ENCODE measurements around the gene COBL. TPM values are rescaled to one million over a fixed set of nuclear protein-coding genes. Genes with fewer than 3 reads are reported as not detected.

Gene COBL
- total and polyA plus RNA-seq, 2 of the 8 experiments (the other 6 are each of a cell fraction or from before 2014, with no cell fraction given): 13.8 to 40.4 TPM

DNA sequence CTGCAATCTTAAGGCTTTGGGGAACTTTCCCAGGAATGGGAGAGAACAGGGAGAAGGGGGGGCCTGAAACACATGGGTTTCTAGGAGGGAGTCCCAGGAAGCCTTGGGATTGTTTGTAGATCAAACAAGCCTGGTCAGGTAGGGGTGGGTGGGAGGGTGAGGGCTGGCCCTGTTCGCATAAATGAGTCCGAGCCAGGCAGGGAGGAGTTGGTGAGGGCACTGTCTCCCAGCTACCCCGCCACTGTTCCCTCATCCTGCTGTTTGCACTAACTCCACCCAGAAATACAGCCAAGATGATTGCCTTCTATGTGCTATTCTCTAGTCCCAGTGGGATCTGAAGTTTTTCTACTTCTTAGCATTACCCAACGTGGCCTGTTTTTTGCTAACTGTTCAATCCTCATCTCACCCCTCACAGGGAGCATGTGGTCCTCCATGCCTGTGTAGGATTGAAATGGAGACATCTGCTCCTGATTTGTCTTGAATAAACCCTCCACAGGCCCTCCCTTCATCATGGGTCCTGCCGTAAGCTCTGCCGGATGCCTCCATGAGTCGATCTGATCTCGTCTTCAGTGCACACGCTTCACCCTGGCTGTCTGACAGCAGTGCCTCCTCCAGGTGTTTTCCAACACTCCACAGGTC, 257.0 kb downstream of the COBL start:
- Histone ChIP-seq H2BK20ac (ENCODE audit: low read length) (no peak overlapping the region), H3K4ac (replicated peaks; ENCODE audit: insufficient read length, low read depth, low read length) (no peak overlapping the region), H2AFZ (ENCODE audit: low read length) (no peak overlapping the region), H2BK12ac (ENCODE audit: low read depth, low read length) (no peak overlapping the region), H3K79me2 (ENCODE audit: control insufficient read depth in 1 of 2, insufficient read depth in 2 of 2, low read length in 2 of 2) (no peaks in the 10 kb centered on the region), H3K23me2 (ENCODE audit: low read depth, low read length) (no peaks in the 10 kb centered on the region), H3K27me3 (replicated peaks in 1 of 4; ENCODE audit: control insufficient read depth in 3 of 4, extremely low read depth in 1 of 4, insufficient read depth in 3 of 4, low read length in 3 of 4) (no peaks in the 10 kb centered on the region), H4K8ac (ENCODE audit: extremely low read depth, insufficient read depth, low read length) (no peak overlapping the region; the same call in 1 of the 2 replicates), H2BK5ac (ENCODE audit: low read depth, low read length) (no peak overlapping the region), H2AK5ac (ENCODE audit: low read depth, low read length) (no peak overlapping the region), H3K14ac (ENCODE audit: insufficient read length) (no peak overlapping the region), H3K4me1 (replicated peaks in 1 of 4; ENCODE audit: control insufficient read depth in 3 of 4, insufficient read depth in 4 of 4, low read length in 3 of 4) (peaks cover 0 to 2% (median under 1%) of the 10 kb centered on the region in 4 experiments; a peak in 1 of 7 replicates), H3K4me2 (ENCODE audit: insufficient read depth in 1 of 2, low read depth in 2 of 2, low read length in 2 of 2) (no peak overlapping the region), H2BK120ac (replicated peaks; ENCODE audit: low read depth, low read length) (no peak overlapping the region), H3K23ac (ENCODE audit: insufficient read length) (no peak overlapping the region), H4K5ac (ENCODE audit: insufficient read length, low read depth, low read length) (no peak overlapping the region), H4K20me1 (replicated peaks in 1 of 2; ENCODE audit: control insufficient read depth in 1 of 2, insufficient read depth in 2 of 2, low read length in 2 of 2) (no peaks in the 10 kb centered on the region), H3K9ac (replicated peaks in 1 of 4; ENCODE audit: extremely low read depth in 1 of 4, low read depth in 3 of 4, low read length in 3 of 4) (no peak overlapping the region), H3K9me3 (ENCODE audit: insufficient read depth in 2 of 2, low read depth in 1 of 2, low read length in 1 of 2) (no peaks in the 10 kb centered on the region), H3K36me3 (ENCODE audit: control insufficient read depth in 2 of 4, insufficient read depth in 4 of 4, low read length in 3 of 4) (no peaks in the 10 kb centered on the region), H2BK15ac (ENCODE audit: low read length) (no peak overlapping the region), H4K91ac (replicated peaks; ENCODE audit: insufficient read length, low read length) (no peak overlapping the region), H3K56ac (replicated peaks; ENCODE audit: insufficient read length, low read depth, low read length) (no peak overlapping the region), H3K27ac (ENCODE audit: low read depth, low read length) (no peak overlapping the region), H3K18ac (ENCODE audit: extremely low read depth, low read length) (no peak overlapping the region), H3K79me1 (ENCODE audit: low read depth, low read length) (no peaks in the 10 kb centered on the region; the same call in 1 of the 2 replicates), H3K4me3 (ENCODE audit: extremely low read depth in 1 of 4, insufficient read depth in 2 of 4, low read depth in 3 of 4, low read length in 4 of 4) (no peak overlapping the region)
- TF ChIP-seq GABPA (IDR thresholded peaks at IDR 0.05; ENCODE audit: borderline replicate concordance, insufficient read depth, low read length) (no peak), CEBPB (IDR thresholded peaks at IDR 0.05; ENCODE audit: low read depth, low read length) (no peak), CHD2 (IDR thresholded peaks at IDR 0.05; ENCODE audit: low read length) (no peak), GTF2F1 (IDR thresholded peaks at IDR 0.05; ENCODE audit: borderline replicate concordance, low read depth, low read length) (no peak), SAP30 (IDR thresholded peaks at IDR 0.05; ENCODE audit: insufficient read depth, insufficient replicate concordance, low read length) (no peak), SIRT6 (IDR thresholded peaks at IDR 0.05; ENCODE audit: low read length) (no peak), MAFK (IDR thresholded peaks at IDR 0.05; ENCODE audit: low read depth, low read length) (no peak), BACH1 (IDR thresholded peaks at IDR 0.05; ENCODE audit: low read length) (no peak), EGR1 (IDR thresholded peaks at IDR 0.05; ENCODE audit: borderline replicate concordance, low read depth, low read length) (no peak), USF2 (IDR thresholded peaks at IDR 0.05; ENCODE audit: low read length) (no peak), TAF1 (IDR thresholded peaks at IDR 0.05; ENCODE audit: low read depth, low read length) (no peak), ASH2L (IDR thresholded peaks at IDR 0.05; ENCODE audit: low read length) (no peak), BRCA1 (IDR thresholded peaks at IDR 0.05; ENCODE audit: low read depth, low read length) (no peak)
- FAIRE-seq (no peak), DNase-seq (ENCODE audit: low read depth in 1 of 2, low spot score in 2 of 2) (no peak)
- CTCF ChIA-PET (ENCODE audit: partially characterized antibody): interaction anchor here (0.6 to 2.2 kb wide), 10 partner anchors 10 to 546 kb away, joined by 3 to 13 read pairs (median 4); no protein-coding TSS in a partner anchor
- WGBS, 2 experiments (ENCODE audit: extremely low coverage in 1 of 2, insufficient coverage in 1 of 2, insufficient read length in 1 of 2, insufficient replicate concordance in 2 of 2, low coverage in 1 of 2, low lambda C conversion rate in 2 of 2, missing lambda C conversion rate in 1 of 2): 94% methylated on average over 6 of the region's 9 CpGs; no CpG with 5 or more reads in 1 of the 2 experiments
- POLR2A ChIA-PET (ENCODE audit: partially characterized antibody): no interaction called here
